NCI-H2196 (cell line): ENCODE measurements around the gene SDE2.
"Not testable (repeated sequence)": the region's sequence is repeated elsewhere in the genome, so short reads cannot be mapped to it uniquely, and the experiment has no call there.

ENCODE experiments used
- DNase-seq: peaks from one replicate; lab custom pipeline; 2025; ENCODE audit not compliant: unreplicated experiment; lab: John Stamatoyannopoulos, UW

SDE2 gene

GRCh38 chr1:225944951-225945350, 54.2 kb downstream of the SDE2 start:
- no peak for DNase-seq

- no peak for DNase-seq
Measured at GRCh38 chr1:225944387-225944786, 54.8 kb downstream of the SDE2 start.

GRCh38 chr1:225943582-225943981, 55.6 kb downstream of the SDE2 start:
- DNase-seq = no peak

GRCh38 chr1:225942574-225942973, 56.6 kb downstream of the SDE2 start:
- peak; percentile 12 for DNase-seq

GRCh38 chr1:225941942-225942222, 57.3 kb downstream of the SDE2 start:
- DNase-seq = no peak

GRCh38 chr1:225941187-225941941, 57.8 kb downstream of the SDE2 start, which contains the start of gene LEFTY2:
TSS of gene LEFTY2 (minus strand) at chr1:225941220. CDS start at chr1:225941140, 80 bp downstream.
- no peak for DNase-seq

GRCh38 chr1:225940385-225941151, 58.6 kb downstream of the SDE2 start:
- DNase-seq = no peak

- not testable (repeated sequence) for DNase-seq
Measured at GRCh38 chr1:225939939-225940310, 59.2 kb downstream of the SDE2 start.

GRCh38 chr1:225939097-225939938, 59.8 kb downstream of the SDE2 start:
- DNase-seq = not testable (repeated sequence)

- DNase-seq = no peak
Measured at GRCh38 chr1:225937048-225937968, 61.8 kb downstream of the SDE2 start.

- DNase-seq = no peak
Measured at GRCh38 chr1:225936523-225936922, 62.6 kb downstream of the SDE2 start.

GRCh38 chr1:225936086-225936485, 63.1 kb downstream of the SDE2 start:
- DNase-seq = not testable (repeated sequence)

- no peak for DNase-seq
Measured at GRCh38 chr1:225934711-225935110, 64.4 kb downstream of the SDE2 start.

- no peak for DNase-seq
Measured at GRCh38 chr1:225933072-225933471, 66.1 kb downstream of the SDE2 start.
